ENCODE measurements around the gene TMEM181.
"Not testable (repeated sequence)": the region's sequence is repeated elsewhere in the genome, so short reads cannot be mapped to it uniquely, and the experiment has no call there.

TMEM181 gene

GRCh38 chr6:158559895-158560835, at the start of gene TMEM181:
TSS of gene TMEM181 (plus strand) at chr6:158560091. CDS start at chr6:158560225, 134 bp downstream.
- DNase-seq = peak; percentile 79 to 83

GRCh38 chr6:158512809-158513208, 47.1 kb upstream of the TMEM181 start:
- DNase-seq = no peak

- no peak for DNase-seq
Measured at GRCh38 chr6:158514176-158514575, 45.7 kb upstream of the TMEM181 start.

GRCh38 chr6:158514991-158515390, 44.9 kb upstream of the TMEM181 start:
- DNase-seq = no peak

- no peak for DNase-seq
Measured at GRCh38 chr6:158516098-158516497, 43.8 kb upstream of the TMEM181 start.

- DNase-seq = no peak
Measured at GRCh38 chr6:158517038-158517437, 42.9 kb upstream of the TMEM181 start.

- DNase-seq = no peak
Measured at GRCh38 chr6:158517581-158517980, 42.3 kb upstream of the TMEM181 start.

- peak; percentile 42 to 46 for DNase-seq
Measured at GRCh38 chr6:158518191-158519127, 41.4 kb upstream of the TMEM181 start.

- DNase-seq = no peak
Measured at GRCh38 chr6:158519300-158519699, 40.6 kb upstream of the TMEM181 start.

GRCh38 chr6:158519761-158520160, 40.1 kb upstream of the TMEM181 start:
- no peak for DNase-seq

GRCh38 chr6:158520975-158521374, 38.9 kb upstream of the TMEM181 start:
- DNase-seq = not testable (repeated sequence)

- DNase-seq = no peak
Measured at GRCh38 chr6:158521759-158522158, 38.1 kb upstream of the TMEM181 start.

- no peak for DNase-seq
Measured at GRCh38 chr6:158522616-158523015, 37.3 kb upstream of the TMEM181 start.

- DNase-seq = no peak
Measured at GRCh38 chr6:158524311-158524710, 35.6 kb upstream of the TMEM181 start.

GRCh38 chr6:158527858-158528257, 32.0 kb upstream of the TMEM181 start:
- not testable (repeated sequence) for DNase-seq

- DNase-seq = no peak
Measured at GRCh38 chr6:158528826-158529225, 31.1 kb upstream of the TMEM181 start.

- no peak for DNase-seq
Measured at GRCh38 chr6:158529629-158530028, 30.3 kb upstream of the TMEM181 start.

- no peak for DNase-seq
Measured at GRCh38 chr6:158531566-158531965, 28.3 kb upstream of the TMEM181 start.

- DNase-seq = no peak
Measured at GRCh38 chr6:158531970-158532369, 27.9 kb upstream of the TMEM181 start.

- peak; percentile 43 to 52 for DNase-seq
Measured at GRCh38 chr6:158536084-158536890, 23.6 kb upstream of the TMEM181 start.

GRCh38 chr6:158536891-158537798, 22.7 kb upstream of the TMEM181 start:
- no peak for DNase-seq

All from activated CD4-positive, alpha-beta T cell treated with anti-CD3 and anti-CD28 coated beads, Interleukin-2, amount 50 U/mL, for 4 hours (primary cell).